ENCODE measurements around the gene MADD.

DNA sequence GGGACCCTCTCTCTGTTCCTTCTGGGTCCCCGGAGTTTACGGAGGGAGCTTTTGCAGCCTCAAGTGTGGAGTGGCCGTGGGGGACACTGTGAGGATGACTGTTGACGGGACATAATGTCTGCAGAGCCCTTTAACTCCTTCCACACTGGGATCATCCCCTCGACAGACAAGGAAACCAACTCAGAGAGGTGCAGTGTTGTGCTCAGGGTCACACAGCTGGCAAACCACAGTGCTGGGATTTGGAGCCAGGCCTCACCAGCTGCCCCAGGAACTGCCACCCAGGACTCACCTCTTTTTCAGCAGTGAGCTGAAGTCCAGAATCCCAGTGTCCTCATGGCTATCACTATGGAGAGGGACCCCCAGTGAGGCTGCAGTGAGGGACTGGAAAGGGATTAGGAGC, 77.2 kb downstream of the MADD start:
- TF ChIP-seq, protein P1, sequence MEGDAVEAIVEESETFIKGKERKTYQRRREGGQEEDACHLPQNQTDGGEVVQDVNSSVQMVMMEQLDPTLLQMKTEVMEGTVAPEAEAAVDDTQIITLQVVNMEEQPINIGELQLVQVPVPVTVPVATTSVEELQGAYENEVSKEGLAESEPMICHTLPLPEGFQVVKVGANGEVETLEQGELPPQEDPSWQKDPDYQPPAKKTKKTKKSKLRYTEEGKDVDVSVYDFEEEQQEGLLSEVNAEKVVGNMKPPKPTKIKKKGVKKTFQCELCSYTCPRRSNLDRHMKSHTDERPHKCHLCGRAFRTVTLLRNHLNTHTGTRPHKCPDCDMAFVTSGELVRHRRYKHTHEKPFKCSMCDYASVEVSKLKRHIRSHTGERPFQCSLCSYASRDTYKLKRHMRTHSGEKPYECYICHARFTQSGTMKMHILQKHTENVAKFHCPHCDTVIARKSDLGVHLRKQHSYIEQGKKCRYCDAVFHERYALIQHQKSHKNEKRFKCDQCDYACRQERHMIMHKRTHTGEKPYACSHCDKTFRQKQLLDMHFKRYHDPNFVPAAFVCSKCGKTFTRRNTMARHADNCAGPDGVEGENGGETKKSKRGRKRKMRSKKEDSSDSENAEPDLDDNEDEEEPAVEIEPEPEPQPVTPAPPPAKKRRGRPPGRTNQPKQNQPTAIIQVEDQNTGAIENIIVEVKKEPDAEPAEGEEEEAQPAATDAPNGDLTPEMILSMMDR (conservative IDR thresholded peaks at IDR 0.05; ENCODE audit: low read depth, low read length) = no peak
- TF ChIP-seq EZH2 (IDR thresholded peaks at IDR 0.05; ENCODE audit: borderline replicate concordance, low read depth, low read length, poor library complexity, severe bottlenecking) = no peak

All from A673 (cell line).